Inferior parietal cortex (tissue), 1 donor: Measurements from ENCODE around the gene EPHA4.

ENCODE experiments used
- DNase-seq: peaks from one replicate; pipeline ENCODE4 v3.0.0-alpha.2; 2016; ENCODE audit errors: extremely low spot score

EPHA4 gene

DNA sequence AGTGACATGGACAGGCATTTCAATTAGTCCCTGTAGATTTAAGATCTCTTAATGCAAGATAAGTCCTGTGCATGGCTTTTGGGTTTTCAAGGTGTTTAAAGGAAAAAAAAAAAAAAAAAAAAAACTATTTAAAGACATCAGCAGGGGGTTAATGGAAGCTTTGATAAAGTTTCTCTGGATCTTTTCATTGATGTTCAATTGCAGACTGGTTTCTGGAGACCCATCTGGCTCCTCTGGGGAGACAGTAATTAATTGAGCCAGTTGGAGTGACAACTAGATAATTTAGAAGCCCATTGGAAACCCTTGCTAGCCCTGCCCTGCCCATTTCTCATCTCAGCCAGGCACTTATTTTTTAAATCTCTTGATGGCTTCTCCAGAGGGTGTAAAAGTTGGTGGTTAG is 98.7 kb downstream of the EPHA4 start:
- no peak for DNase-seq

GRCh38 chr2:221468317-221468716 is 103.8 kb downstream of the EPHA4 start:
- DNase-seq, result no peak

GRCh38 chr2:221467610-221468009 is 104.5 kb downstream of the EPHA4 start:
- DNase-seq, result no peak

- DNase-seq, result no peak
Measured at GRCh38 chr2:221466744-221467143, 105.4 kb downstream of the EPHA4 start.

DNA sequence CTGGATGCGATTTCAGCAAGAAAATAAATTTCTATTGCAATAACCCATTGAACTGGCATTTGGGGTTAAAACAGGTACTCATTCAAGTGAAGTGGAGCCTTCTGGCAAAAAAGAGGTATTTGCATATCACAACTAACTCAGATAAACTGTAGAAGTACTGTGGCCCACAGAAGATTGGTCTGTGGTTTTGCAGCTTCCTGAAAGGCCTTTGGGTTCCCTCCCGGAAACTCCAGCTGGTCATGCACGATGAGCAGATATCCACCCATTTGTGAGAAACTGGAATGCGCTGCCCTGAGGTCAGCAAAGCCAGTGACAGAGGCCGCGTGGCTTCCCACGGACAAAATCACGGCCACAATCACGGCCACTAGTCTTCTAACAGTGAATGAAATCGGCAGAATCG is 106.3 kb downstream of the EPHA4 start:
- no peak for DNase-seq

- DNase-seq, result no peak
Measured at GRCh38 chr2:221464971-221465370, 107.1 kb downstream of the EPHA4 start.

DNA sequence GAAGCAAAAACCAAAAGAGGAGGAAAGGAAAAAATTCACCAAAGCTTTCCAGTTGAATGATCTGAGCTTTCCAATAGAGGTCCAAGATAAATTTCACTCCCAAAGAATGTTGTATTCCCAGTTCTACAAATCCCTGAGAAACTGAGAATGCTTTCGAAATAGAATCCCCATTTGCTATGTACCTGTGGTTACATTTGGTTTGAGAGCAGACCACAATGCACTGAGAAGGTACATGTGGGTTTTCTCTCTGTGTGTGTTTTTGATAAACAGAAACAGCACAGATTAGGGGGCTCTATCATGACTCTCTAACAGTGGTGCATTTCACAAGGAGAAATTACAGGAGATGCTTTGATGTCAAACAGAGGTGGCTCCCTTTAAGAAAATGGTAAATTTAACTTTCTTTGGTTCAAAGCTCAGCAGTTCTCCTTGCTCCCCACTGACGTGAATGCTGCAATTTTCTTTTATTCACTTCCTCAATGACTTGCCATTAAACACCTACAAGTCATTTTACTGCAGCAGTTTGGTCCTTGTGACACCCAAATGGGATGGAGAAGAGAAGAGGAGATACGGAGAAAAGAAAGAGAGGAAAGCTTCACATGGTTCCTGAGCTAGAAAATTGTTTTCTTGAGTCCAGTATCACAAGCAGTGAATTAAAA is 108.7 kb downstream of the EPHA4 start:
- DNase-seq, result no peak

DNA sequence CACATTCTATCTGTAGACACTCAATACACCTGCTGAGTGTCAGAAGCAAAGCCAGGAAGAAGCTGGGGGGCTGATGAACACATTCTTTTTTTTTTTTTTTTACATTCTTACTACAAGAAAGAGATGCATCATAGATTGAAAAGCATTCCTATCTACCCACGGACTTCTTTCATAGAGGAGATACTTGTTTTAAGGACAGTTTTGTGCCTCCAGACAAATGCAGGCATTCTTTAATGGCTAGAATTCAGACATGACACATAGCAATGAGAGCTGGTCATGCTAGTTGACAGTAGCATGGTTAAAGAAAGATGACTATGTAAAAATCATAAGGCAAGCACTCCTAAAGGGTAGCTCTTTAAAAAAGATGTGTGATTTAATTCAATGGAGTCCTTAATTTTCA is 110.2 kb downstream of the EPHA4 start:
- DNase-seq, result no peak

- no peak for DNase-seq
Measured at GRCh38 chr2:221460136-221460535, 112.0 kb downstream of the EPHA4 start.

DNA sequence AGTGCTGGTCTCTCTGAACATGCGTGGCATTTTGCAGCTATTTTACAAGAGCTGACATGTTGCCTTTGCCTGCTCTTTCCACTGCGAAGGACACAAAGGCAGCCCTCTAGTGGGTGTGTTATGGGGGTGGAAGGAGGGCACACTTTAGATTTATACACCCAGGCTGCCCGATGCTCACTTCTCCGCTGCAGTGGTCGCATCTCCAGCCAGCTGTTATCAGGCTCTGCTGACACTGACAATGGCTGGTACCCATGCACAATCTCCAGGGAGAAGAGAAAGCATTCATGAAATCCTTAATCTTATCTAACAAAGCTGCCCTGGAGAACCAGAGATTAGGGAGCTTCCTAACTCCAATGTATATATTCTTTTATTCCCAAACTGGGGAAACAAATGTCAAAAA is 113.5 kb downstream of the EPHA4 start:
- DNase-seq, result no peak

GRCh38 chr2:221455214-221455613 is 116.9 kb downstream of the EPHA4 start:
- no peak for DNase-seq

GRCh38 chr2:221454459-221455105 is 117.5 kb downstream of the EPHA4 start:
- no peak for DNase-seq

GRCh38 chr2:221451862-221452788 is 120.0 kb downstream of the EPHA4 start:
- no peak for DNase-seq

GRCh38 chr2:221450280-221450679 is 121.8 kb downstream of the EPHA4 start:
- DNase-seq, result no peak

- no peak for DNase-seq
Measured at GRCh38 chr2:221449406-221449805, 122.7 kb downstream of the EPHA4 start.

- no peak for DNase-seq
Measured at GRCh38 chr2:221448844-221449390, 123.2 kb downstream of the EPHA4 start.

- no peak for DNase-seq
Measured at GRCh38 chr2:221448057-221448843, 123.9 kb downstream of the EPHA4 start.

GRCh38 chr2:221447310-221447709 is 124.8 kb downstream of the EPHA4 start:
- no peak for DNase-seq

DNA sequence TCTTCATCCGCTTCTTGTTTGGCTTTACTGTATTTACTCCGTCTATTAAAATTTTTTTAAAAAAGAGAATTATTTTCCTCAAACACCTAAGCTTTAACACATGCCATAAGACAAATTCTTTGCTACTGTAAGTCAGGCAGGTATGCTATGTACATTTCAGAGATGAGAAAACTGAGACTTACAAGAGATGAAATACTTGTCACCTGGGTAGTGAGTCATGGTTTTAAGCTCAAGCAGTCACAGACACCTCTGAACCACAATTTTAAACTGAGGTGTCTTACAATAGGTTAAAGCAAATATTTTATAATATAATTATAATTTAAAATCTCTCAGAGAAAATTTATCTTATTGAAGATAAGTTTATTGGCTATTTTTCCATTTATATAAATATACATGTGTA is 126.0 kb downstream of the EPHA4 start:
- DNase-seq, result no peak

DNA sequence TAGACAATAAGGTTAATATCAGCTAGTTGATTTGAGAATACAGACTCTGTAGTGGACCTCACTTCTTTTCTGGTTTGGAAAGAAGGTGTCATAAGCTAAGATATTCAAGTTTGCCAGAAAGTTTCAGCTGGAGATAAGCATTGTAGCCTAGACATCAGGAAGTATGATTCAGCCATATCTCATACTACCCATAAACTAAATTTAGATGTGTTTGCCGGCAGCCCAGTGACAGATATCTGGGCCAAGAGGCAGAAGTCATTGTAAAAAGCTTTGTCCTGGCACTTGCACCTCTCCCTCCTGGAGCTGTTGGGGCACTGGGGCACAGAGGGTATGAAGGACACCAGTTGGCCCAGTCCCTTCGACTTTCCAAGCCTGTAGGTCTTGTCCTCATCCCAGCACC is 128.0 kb downstream of the EPHA4 start:
- no peak for DNase-seq

DNA sequence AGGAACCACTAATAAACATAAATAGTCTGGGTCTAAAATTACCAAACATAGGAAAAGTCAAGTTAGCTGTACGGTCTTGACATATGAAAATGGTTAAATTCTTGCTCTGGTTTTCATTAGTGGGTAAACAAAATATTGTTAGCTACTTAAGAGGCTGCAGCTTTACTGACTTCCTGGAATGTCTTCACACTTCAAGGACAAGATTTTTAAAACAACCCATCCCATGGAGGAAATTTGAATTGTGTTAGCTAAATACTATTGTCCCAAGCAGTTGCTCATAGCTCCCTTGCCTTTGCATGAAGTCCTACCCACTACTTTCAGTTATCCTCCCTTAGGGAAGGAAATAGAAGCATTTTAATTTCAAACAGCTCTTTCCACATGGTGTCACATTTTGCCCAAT is 128.5 kb downstream of the EPHA4 start:
- DNase-seq, result no peak

DNA sequence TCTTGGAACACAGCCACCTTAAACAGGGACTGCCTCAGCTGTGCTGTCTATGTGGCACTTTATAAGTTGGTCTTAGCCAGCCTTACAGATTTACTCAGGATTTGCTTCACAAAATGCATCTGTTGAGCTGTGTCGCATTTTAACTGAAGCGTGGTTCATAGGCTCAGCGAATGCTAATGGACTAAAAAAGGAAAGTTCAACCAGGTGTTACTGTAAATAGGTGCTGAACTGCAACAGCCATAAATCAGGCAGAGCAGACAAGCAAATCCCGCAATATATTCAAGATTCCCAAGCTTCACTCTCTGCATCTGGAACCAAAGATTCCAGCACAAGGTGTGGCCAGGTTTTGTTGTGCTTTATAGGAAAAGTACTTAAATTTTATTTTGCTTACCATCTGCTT is 130.0 kb downstream of the EPHA4 start:
- no peak for DNase-seq
